ENCODE results near the gene GJA9.

DNA sequence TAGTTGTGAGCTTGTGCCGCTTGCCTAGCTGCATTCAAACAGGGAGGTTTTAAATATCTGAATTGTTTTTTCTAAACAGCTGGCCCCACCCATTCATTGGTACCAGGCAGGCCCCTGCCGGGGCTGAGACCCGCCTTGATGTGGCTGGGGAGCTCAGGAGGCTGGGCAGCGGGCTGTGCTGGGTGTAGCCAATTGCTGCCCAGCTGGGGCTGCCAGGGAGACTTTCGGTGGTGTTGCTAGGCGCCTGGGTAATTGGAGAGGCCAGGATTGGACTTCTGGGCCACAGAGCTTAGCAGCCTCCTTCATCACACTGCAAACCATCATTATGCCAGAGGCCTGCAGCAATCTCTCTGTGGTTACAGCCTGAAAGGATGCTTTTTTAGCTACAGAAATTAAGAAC lies 48.1 kb upstream of the GJA9 start:
- TF ChIP-seq EZH2 (IDR thresholded peaks at IDR 0.05; ENCODE audit: low read depth, unreplicated experiment) (no peak), POLR2AphosphoS5 (IDR thresholded peaks at IDR 0.05; ENCODE audit: low read depth) (no peak), EZH2phosphoT487 (IDR thresholded peaks at IDR 0.05; ENCODE audit: unreplicated experiment) (no peak), JUNB (IDR thresholded peaks at IDR 0.05; ENCODE audit: unreplicated experiment) (no peak), CREB1 (CRISPR knock-in tag; IDR thresholded peaks at IDR 0.05; ENCODE audit: low read depth) (no peak), ZNF114 (CRISPR knock-in tag; IDR thresholded peaks at IDR 0.05) (no peak), ZNF331 (CRISPR knock-in tag; IDR thresholded peaks at IDR 0.05; ENCODE audit: low read depth) (no peak)
- TF ChIP-seq, protein P1, sequence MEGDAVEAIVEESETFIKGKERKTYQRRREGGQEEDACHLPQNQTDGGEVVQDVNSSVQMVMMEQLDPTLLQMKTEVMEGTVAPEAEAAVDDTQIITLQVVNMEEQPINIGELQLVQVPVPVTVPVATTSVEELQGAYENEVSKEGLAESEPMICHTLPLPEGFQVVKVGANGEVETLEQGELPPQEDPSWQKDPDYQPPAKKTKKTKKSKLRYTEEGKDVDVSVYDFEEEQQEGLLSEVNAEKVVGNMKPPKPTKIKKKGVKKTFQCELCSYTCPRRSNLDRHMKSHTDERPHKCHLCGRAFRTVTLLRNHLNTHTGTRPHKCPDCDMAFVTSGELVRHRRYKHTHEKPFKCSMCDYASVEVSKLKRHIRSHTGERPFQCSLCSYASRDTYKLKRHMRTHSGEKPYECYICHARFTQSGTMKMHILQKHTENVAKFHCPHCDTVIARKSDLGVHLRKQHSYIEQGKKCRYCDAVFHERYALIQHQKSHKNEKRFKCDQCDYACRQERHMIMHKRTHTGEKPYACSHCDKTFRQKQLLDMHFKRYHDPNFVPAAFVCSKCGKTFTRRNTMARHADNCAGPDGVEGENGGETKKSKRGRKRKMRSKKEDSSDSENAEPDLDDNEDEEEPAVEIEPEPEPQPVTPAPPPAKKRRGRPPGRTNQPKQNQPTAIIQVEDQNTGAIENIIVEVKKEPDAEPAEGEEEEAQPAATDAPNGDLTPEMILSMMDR (conservative IDR thresholded peaks at IDR 0.05; ENCODE audit: low read depth in 2 of 2), result no peak
- TF ChIP-seq, protein P2, sequence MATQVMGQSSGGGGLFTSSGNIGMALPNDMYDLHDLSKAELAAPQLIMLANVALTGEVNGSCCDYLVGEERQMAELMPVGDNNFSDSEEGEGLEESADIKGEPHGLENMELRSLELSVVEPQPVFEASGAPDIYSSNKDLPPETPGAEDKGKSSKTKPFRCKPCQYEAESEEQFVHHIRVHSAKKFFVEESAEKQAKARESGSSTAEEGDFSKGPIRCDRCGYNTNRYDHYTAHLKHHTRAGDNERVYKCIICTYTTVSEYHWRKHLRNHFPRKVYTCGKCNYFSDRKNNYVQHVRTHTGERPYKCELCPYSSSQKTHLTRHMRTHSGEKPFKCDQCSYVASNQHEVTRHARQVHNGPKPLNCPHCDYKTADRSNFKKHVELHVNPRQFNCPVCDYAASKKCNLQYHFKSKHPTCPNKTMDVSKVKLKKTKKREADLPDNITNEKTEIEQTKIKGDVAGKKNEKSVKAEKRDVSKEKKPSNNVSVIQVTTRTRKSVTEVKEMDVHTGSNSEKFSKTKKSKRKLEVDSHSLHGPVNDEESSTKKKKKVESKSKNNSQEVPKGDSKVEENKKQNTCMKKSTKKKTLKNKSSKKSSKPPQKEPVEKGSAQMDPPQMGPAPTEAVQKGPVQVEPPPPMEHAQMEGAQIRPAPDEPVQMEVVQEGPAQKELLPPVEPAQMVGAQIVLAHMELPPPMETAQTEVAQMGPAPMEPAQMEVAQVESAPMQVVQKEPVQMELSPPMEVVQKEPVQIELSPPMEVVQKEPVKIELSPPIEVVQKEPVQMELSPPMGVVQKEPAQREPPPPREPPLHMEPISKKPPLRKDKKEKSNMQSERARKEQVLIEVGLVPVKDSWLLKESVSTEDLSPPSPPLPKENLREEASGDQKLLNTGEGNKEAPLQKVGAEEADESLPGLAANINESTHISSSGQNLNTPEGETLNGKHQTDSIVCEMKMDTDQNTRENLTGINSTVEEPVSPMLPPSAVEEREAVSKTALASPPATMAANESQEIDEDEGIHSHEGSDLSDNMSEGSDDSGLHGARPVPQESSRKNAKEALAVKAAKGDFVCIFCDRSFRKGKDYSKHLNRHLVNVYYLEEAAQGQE (IDR thresholded peaks at IDR 0.05; ENCODE audit: unreplicated experiment), result no peak
- TF ChIP-seq, protein P3, sequence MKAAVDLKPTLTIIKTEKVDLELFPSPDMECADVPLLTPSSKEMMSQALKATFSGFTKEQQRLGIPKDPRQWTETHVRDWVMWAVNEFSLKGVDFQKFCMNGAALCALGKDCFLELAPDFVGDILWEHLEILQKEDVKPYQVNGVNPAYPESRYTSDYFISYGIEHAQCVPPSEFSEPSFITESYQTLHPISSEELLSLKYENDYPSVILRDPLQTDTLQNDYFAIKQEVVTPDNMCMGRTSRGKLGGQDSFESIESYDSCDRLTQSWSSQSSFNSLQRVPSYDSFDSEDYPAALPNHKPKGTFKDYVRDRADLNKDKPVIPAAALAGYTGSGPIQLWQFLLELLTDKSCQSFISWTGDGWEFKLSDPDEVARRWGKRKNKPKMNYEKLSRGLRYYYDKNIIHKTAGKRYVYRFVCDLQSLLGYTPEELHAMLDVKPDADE (IDR thresholded peaks at IDR 0.05), result no peak
